ENCODE results near the gene OCIAD2.

GRCh38 chr4:48898733-48899431 is 7.7 kb downstream of the OCIAD2 start:
- TF ChIP-seq TAF1 (IDR thresholded peaks at IDR 0.05; ENCODE audit: low read depth, low read length) (no peak), POLR2A (IDR thresholded peaks at IDR 0.05; ENCODE audit: low read depth, low read length) (no peak), SPI1 (IDR thresholded peaks at IDR 0.05; ENCODE audit: low read depth, low read length) (peak; percentile 98), POLR2AphosphoS5 (IDR thresholded peaks at IDR 0.05; ENCODE audit: low read depth, low read length) (no peak), PAX5 (IDR thresholded peaks at IDR 0.05; ENCODE audit: insufficient read depth, low read length, severe bottlenecking) (no peak)

Data from GM12891 (cell line).